Stomach (tissue), 9 donors: ENCODE data around the gene MCF2L. TPM values are rescaled to one million over a fixed set of nuclear protein-coding genes. Genes with fewer than 3 reads are reported as not detected.
A peak's percentile ranks its signal among the peaks of the same experiment; 100 is the strongest.

ENCODE experiments used
- DNase-seq, 2 donors: peaks; one replicate each; pipeline versions ENCODE4 v3.0.0 to v3.0.0-alpha.2; 2013 to 2019
- H3K27ac ChIP-seq, 5 donors: fragments of 200-600 bp in 4 of 5; sonication (generic) in 4 of 5; one replicate each; pipeline ENCODE4 v1.5.1; 2013 to 2019; ENCODE audit warnings: mild to moderate bottlenecking in 1 of 5, moderate library complexity in 1 of 5
- H3K27me3 ChIP-seq, 3 donors: fragments of 200-600 bp; sonication (generic); one replicate each; pipeline ENCODE4 v1.5.1; 2017 to 2019; ENCODE audit warnings: mixed run types in 1 of 3
- H3K36me3 ChIP-seq, 4 donors: fragments of 200-600 bp; sonication (generic); 1 replicate in 3 of 4; 2 replicates in 1 of 4; pipeline ENCODE4 v1.5.1; 2016 to 2019
- H3K4me1 ChIP-seq, 4 donors: fragments of 200-600 bp; sonication (generic); one replicate each; pipeline ENCODE4 v1.5.1; 2016 to 2019
- H3K4me3 ChIP-seq, 4 donors: fragments of 200-600 bp; sonication (generic) in 3 of 4; one replicate each; pipeline ENCODE4 v1.5.1; 2016 to 2019; ENCODE audit warnings: mild to moderate bottlenecking in 1 of 4
- H3K9me3 ChIP-seq, 4 donors: fragments of 200-600 bp; sonication (generic); one replicate each; pipeline ENCODE4 v1.5.1; 2016 to 2019
- CTCF ChIP-seq, 7 experiments: fragments of 450-650 bp in 4 of 7; fragments of 200-600 bp in 3 of 7; sonication (generic) in 3 of 7; IDR thresholded peaks; one replicate each; pipeline ENCODE4 v1.5.1; 2016 to 2019; ENCODE audit warnings: antibody characterized with exemption in 7 of 7, control low read depth in 2 of 7, mild to moderate bottlenecking in 1 of 7
- EP300 ChIP-seq: sonication (generic); formaldehyde crosslinking; IDR thresholded peaks from one replicate; pipeline ENCODE4 v1.6.1; 2017; ENCODE audit warnings: antibody characterized with exemption
- POLR2A ChIP-seq, 4 donors: fragments of 450-650 bp; IDR thresholded peaks; one replicate each; pipeline ENCODE4 v1.6.1; 2016; ENCODE audit warnings: antibody characterized with exemption in 4 of 4, control low read depth in 2 of 4, mild to moderate bottlenecking in 1 of 4, moderate library complexity in 1 of 4
- POLR2AphosphoS5 ChIP-seq, 3 donors: sonication (generic); formaldehyde crosslinking; IDR thresholded peaks; one replicate each; pipeline ENCODE4 v1.6.1; 2016; ENCODE audit warnings: antibody characterized with exemption in 3 of 3
- whole genome bisulfite sequencing, 5 donors: extraction: QIAGEN DNeasy Blood & Tissue Kit in 3 of 5; methylation state at CpG; one replicate each; pipeline versions ENCODE4 v1.1.5 to v1.1.7; 2013 to 2018; 5-methylcytosine and 5-hydroxymethylcytosine counted together
- intact Hi-C: fragments of 100-400 bp; cut with DNase I; formaldehyde crosslinking; loops from one replicate; pipeline ENCODE4 v1.15.1; 2023; ENCODE audit warnings: low total_unique reads
- polyA plus RNA-seq, 3 donors: library from polyadenylated mRNA; stranded (reverse); fragments of 200-250 nt; gene quantifications; one replicate each; pipeline ENCODE4 v1.2.3, GENCODE V29; 2013
- total RNA-seq, 5 donors: library from RNA; depleted of rRNA; stranded (reverse); fragments of >200 nt; gene quantifications; one replicate each; pipeline versions ENCODE4 v1.1.0 to v1.2.3, GENCODE V29; 2014 to 2016
- donor health status: healthy with polysubstance abuse.
- donor health status: Bipolar disorder and iron deficiency.
- donor health status: healthy.

Gene MCF2L
- total and polyA plus RNA-seq, 8 donors = 10.8 to 363 (median 39.4) TPM

- no peak for DNase-seq
- no peak for TF ChIP-seq EP300
- no peak for TF ChIP-seq POLR2AphosphoS5 (IDR thresholded peaks at IDR 0.05)
- no peak for TF ChIP-seq POLR2A (IDR thresholded peaks at IDR 0.05)
- no peak for TF ChIP-seq CTCF (IDR thresholded peaks at IDR 0.05)
- intact Hi-C loops = no loop called here
- WGBS, 5 donors = 77 to 91% (median 87%) methylated on average over 5 of the region's 5 CpGs
- Histone ChIP-seq H3K4me3 (no peak overlapping the region), H3K27me3 (peaks cover 0 to 33% (median 3%) of the 10 kb centered on the region in 3 donors), H3K9me3 (peaks cover 0 to 7% (median 2%) of the 10 kb centered on the region in 4 donors), H3K4me1 (peaks cover 10 to 24% (median 15%) of the 10 kb centered on the region in 4 donors), H3K36me3 (no peaks in the 10 kb centered on the region), H3K27ac (no peak overlapping the region)
Observed at GRCh38 chr13:112926993-112927392, 42.0 kb upstream of the MCF2L start.

- Histone ChIP-seq H3K4me1 (peaks cover 10 to 24% (median 15%) of the 10 kb centered on the region in 4 donors), H3K27me3 (peaks cover 0 to 45% (median 3%) of the 10 kb centered on the region in 3 donors), H3K4me3 (no peak overlapping the region), H3K9me3 (peaks cover 0 to 7% (median 2%) of the 10 kb centered on the region in 4 donors), H3K36me3 (no peaks in the 10 kb centered on the region), H3K27ac (no peak overlapping the region)
- WGBS, 5 donors = 61 to 69% (median 66%) methylated on average over 16 to 21 of the region's 21 CpGs
- DNase-seq = peak in 1 of 2 donors; percentile 71
- intact Hi-C loops = no loop called here
- TF ChIP-seq EP300 = no peak
- TF ChIP-seq POLR2AphosphoS5 (IDR thresholded peaks at IDR 0.05) = no peak
- TF ChIP-seq POLR2A (IDR thresholded peaks at IDR 0.05) = no peak
- TF ChIP-seq CTCF (IDR thresholded peaks at IDR 0.05) = no peak
Observed at GRCh38 chr13:112928020-112928971, 40.7 kb upstream of the MCF2L start.

GRCh38 chr13:112928972-112929782, 39.8 kb upstream of the MCF2L start:
- no peak for TF ChIP-seq CTCF (IDR thresholded peaks at IDR 0.05)
- no peak for TF ChIP-seq EP300
- no peak for TF ChIP-seq POLR2AphosphoS5 (IDR thresholded peaks at IDR 0.05)
- TF ChIP-seq POLR2A (IDR thresholded peaks at IDR 0.05) = no peak
- Histone ChIP-seq H3K4me1 (peaks cover 10 to 24% (median 15%) of the 10 kb centered on the region in 4 donors), H3K4me3 (peak overlapping the region in 1 of 4 donors; percentile 21), H3K27ac (no peak overlapping the region), H3K9me3 (peaks cover 0 to 7% (median 2%) of the 10 kb centered on the region in 4 donors), H3K27me3 (peaks cover 0 to 54% (median 3%) of the 10 kb centered on the region in 3 donors), H3K36me3 (no peaks in the 10 kb centered on the region)
- intact Hi-C loops = no loop called here
- DNase-seq = peak in 1 of 2 donors; percentile 87
- WGBS, 5 donors = 10 to 15% (median 14%) methylated on average over 19 to 21 of the region's 21 CpGs

GRCh38 chr13:112929783-112930055, 39.3 kb upstream of the MCF2L start:
- no peaks in the 10 kb centered on the region for H3K36me3 ChIP-seq
- TF ChIP-seq POLR2AphosphoS5 (IDR thresholded peaks at IDR 0.05) = no peak
- TF ChIP-seq EP300 = no peak
- no peak for TF ChIP-seq CTCF (IDR thresholded peaks at IDR 0.05)
- no peak for TF ChIP-seq POLR2A (IDR thresholded peaks at IDR 0.05)
- no peak overlapping the region for H3K4me3 ChIP-seq
- H3K9me3 ChIP-seq = peaks cover 0 to 7% (median 2%) of the 10 kb centered on the region in 4 donors
- H3K4me1 ChIP-seq = peaks cover 10 to 24% (median 15%) of the 10 kb centered on the region in 4 donors
- no peak overlapping the region for H3K27ac ChIP-seq
- 27 to 58% (median 56%) methylated on average over 8 of the region's 8 CpGs for WGBS, 5 donors
- no peak for DNase-seq
- intact Hi-C loops = no loop called here
- peaks cover 0 to 56% (median 3%) of the 10 kb centered on the region in 3 donors for H3K27me3 ChIP-seq
